ENCODE measurements around the gene PYROXD2.

Gene PYROXD2

DNA sequence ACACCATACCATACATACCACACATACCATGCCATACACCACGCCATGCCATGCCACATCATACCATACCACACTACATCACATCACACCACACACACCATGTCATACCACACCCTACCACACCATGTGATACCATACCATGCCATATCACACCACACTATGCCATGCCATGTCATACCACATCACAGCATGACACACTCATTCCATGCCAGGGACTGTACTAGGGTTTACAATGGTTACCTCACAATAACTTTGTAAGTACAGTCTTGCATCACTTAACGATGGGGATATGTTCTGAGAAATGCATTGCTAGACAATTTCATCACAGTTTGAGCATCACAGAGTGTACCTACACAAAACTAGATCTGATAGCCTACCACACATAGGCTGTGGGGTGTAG, 14.5 kb downstream of the PYROXD2 start:
- Histone ChIP-seq H3K79me2 (ENCODE audit: insufficient read depth, low read length) (no peaks in the 10 kb centered on the region), H3K4me2 (ENCODE audit: insufficient read depth, low read length) (no peak overlapping the region), H3K4me3 (ENCODE audit: low read depth in 1 of 2, low read length in 2 of 2) (no peak overlapping the region), H3K27me3 (ENCODE audit: insufficient read depth, low read length, poor library complexity) (no peaks in the 10 kb centered on the region), H3K27ac (ENCODE audit: low read length) (no peak overlapping the region), H3K9ac (ENCODE audit: low read depth, low read length) (no peak overlapping the region), H4K20me1 (ENCODE audit: insufficient read depth, low read length) (no peaks in the 10 kb centered on the region; the same call in 1 of the 2 replicates), H2AFZ (ENCODE audit: low read depth, low read length) (no peak overlapping the region), H3K9me3 (ENCODE audit: insufficient read depth, low read length, severe bottlenecking) (no peaks in the 10 kb centered on the region), H3K4me1 (ENCODE audit: insufficient read depth, low read length) (no peaks in the 10 kb centered on the region), H3K36me3 (ENCODE audit: insufficient read depth, low read length) (no peaks in the 10 kb centered on the region)
- DNase-seq: no peak
- ATAC-seq (ENCODE audit: insufficient read depth, low read depth): no peak
- no peak for TF ChIP-seq EZH2 (IDR thresholded peaks at IDR 0.05; ENCODE audit: borderline replicate concordance, low read depth, low read length, severe bottlenecking)
- TF ChIP-seq, protein P1, sequence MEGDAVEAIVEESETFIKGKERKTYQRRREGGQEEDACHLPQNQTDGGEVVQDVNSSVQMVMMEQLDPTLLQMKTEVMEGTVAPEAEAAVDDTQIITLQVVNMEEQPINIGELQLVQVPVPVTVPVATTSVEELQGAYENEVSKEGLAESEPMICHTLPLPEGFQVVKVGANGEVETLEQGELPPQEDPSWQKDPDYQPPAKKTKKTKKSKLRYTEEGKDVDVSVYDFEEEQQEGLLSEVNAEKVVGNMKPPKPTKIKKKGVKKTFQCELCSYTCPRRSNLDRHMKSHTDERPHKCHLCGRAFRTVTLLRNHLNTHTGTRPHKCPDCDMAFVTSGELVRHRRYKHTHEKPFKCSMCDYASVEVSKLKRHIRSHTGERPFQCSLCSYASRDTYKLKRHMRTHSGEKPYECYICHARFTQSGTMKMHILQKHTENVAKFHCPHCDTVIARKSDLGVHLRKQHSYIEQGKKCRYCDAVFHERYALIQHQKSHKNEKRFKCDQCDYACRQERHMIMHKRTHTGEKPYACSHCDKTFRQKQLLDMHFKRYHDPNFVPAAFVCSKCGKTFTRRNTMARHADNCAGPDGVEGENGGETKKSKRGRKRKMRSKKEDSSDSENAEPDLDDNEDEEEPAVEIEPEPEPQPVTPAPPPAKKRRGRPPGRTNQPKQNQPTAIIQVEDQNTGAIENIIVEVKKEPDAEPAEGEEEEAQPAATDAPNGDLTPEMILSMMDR (IDR thresholded peaks at IDR 0.05; ENCODE audit: borderline replicate concordance, extremely low read depth, low read length, poor library complexity, severe bottlenecking): no peak

DNA sequence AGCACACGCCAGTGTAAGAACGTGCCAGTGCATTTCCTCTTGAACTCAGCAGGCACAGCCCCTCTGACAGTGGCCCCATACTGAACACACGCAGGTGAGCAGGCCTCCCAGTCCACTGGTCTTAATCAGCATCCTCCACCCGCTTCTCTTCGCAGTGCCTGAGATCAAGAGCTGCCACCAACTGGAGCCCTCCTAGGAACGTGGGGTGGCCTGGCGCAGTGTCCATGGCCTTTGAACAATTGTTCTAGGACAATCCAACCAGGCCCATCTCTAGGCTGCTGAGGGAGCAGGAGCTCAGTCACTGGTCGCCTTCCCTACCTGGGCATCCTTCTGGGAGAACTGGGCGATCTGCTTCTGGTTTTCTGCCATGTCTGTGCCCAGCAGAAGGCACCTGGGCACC, 15.2 kb downstream of the PYROXD2 start:
- H3K4me3 ChIP-seq (ENCODE audit: low read depth in 1 of 2, low read length in 2 of 2): no peak overlapping the region
- H3K27ac ChIP-seq (ENCODE audit: low read length): no peak overlapping the region
- no peak overlapping the region for H2AFZ ChIP-seq (ENCODE audit: low read depth, low read length)
- no peaks in the 10 kb centered on the region for H3K4me1 ChIP-seq (ENCODE audit: insufficient read depth, low read length)
- DNase-seq (no peak), ATAC-seq (ENCODE audit: insufficient read depth, low read depth) (no peak)
- no peak overlapping the region for H3K4me2 ChIP-seq (ENCODE audit: insufficient read depth, low read length)
- H3K36me3 ChIP-seq (ENCODE audit: insufficient read depth, low read length): no peaks in the 10 kb centered on the region
- H3K9me3 ChIP-seq (ENCODE audit: insufficient read depth, low read length, severe bottlenecking): no peaks in the 10 kb centered on the region
- H3K27me3 ChIP-seq (ENCODE audit: insufficient read depth, low read length, poor library complexity): no peaks in the 10 kb centered on the region
- no peaks in the 10 kb centered on the region for H4K20me1 ChIP-seq (ENCODE audit: insufficient read depth, low read length)
- TF ChIP-seq, protein P1 (IDR thresholded peaks at IDR 0.05; ENCODE audit: borderline replicate concordance, extremely low read depth, low read length, poor library complexity, severe bottlenecking): no peak
- no peak for TF ChIP-seq EZH2 (IDR thresholded peaks at IDR 0.05; ENCODE audit: borderline replicate concordance, low read depth, low read length, severe bottlenecking)
- H3K79me2 ChIP-seq (ENCODE audit: insufficient read depth, low read length): no peaks in the 10 kb centered on the region
- H3K9ac ChIP-seq (ENCODE audit: low read depth, low read length): no peak overlapping the region

DNA sequence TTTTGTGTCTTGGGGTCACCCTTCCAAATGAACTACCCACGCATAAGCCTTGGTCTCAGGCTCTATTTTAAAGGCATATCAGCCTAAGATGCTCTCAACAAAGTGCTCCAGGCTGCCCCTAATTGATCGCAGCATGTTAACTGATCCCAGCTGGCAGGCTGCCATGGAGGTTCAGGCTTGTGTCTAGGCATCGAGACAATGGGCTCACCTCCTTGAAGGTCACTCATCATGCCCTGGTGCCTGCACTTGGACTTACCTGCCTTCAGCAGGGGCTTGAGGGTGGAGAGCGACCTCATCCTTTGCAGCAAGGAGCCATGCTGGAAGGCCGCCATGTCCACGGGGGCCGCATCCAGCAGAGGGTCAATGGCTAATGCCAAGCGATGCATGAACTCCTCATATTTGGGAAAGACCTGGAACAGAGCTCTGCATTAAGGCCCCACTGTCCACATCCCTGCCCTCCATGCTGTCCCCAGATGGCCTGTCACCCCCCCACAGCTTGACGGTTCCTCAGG, 17.8 kb downstream of the PYROXD2 start:
- Histone ChIP-seq H3K27me3 (ENCODE audit: insufficient read depth, low read length, poor library complexity) (no peaks in the 10 kb centered on the region), H3K4me3 (ENCODE audit: low read depth in 1 of 2, low read length in 2 of 2) (no peak overlapping the region), H3K9ac (ENCODE audit: low read depth, low read length) (no peak overlapping the region), H2AFZ (ENCODE audit: low read depth, low read length) (no peak overlapping the region), H3K27ac (ENCODE audit: low read length) (no peak overlapping the region), H4K20me1 (ENCODE audit: insufficient read depth, low read length) (0 out of 2 replicates have a peak, but pooled peaks cover 2% of the 10 kb centered on the region), H3K9me3 (ENCODE audit: insufficient read depth, low read length, severe bottlenecking) (no peaks in the 10 kb centered on the region), H3K36me3 (ENCODE audit: insufficient read depth, low read length) (no peaks in the 10 kb centered on the region), H3K4me2 (ENCODE audit: insufficient read depth, low read length) (no peak overlapping the region), H3K79me2 (ENCODE audit: insufficient read depth, low read length) (no peaks in the 10 kb centered on the region), H3K4me1 (ENCODE audit: insufficient read depth, low read length) (no peaks in the 10 kb centered on the region)
- TF ChIP-seq, protein P1 (IDR thresholded peaks at IDR 0.05; ENCODE audit: borderline replicate concordance, extremely low read depth, low read length, poor library complexity, severe bottlenecking): no peak
- TF ChIP-seq EZH2 (IDR thresholded peaks at IDR 0.05; ENCODE audit: borderline replicate concordance, low read depth, low read length, severe bottlenecking): no peak
- no peak for ATAC-seq (ENCODE audit: insufficient read depth, low read depth)
- no peak for DNase-seq
